ENCODE measurements around the gene PSORS1C1.

DNA sequence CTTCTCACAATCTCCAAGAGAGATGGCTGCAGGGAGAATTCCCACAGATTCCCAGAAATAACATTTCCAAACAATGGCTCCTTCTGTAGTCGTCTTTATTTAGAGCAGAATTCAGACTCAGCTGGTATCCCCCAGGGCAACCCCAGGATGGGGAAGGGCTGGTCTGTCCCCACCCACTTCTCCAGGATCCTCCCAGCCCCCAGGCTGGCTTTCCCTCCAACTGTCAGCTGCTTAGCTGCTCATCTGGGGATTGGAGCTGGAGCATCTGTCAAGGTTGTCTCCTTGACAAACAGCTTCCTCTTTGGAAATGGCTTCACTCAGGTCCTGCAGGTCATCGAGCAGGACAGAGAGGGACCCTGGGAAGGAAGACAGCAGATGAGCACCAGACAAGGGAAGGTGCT, 27.8 kb downstream of the PSORS1C1 start:
- TF ChIP-seq, protein P1, sequence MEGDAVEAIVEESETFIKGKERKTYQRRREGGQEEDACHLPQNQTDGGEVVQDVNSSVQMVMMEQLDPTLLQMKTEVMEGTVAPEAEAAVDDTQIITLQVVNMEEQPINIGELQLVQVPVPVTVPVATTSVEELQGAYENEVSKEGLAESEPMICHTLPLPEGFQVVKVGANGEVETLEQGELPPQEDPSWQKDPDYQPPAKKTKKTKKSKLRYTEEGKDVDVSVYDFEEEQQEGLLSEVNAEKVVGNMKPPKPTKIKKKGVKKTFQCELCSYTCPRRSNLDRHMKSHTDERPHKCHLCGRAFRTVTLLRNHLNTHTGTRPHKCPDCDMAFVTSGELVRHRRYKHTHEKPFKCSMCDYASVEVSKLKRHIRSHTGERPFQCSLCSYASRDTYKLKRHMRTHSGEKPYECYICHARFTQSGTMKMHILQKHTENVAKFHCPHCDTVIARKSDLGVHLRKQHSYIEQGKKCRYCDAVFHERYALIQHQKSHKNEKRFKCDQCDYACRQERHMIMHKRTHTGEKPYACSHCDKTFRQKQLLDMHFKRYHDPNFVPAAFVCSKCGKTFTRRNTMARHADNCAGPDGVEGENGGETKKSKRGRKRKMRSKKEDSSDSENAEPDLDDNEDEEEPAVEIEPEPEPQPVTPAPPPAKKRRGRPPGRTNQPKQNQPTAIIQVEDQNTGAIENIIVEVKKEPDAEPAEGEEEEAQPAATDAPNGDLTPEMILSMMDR (IDR thresholded peaks at IDR 0.05): no peak
- no peak for TF ChIP-seq POLR2A (IDR thresholded peaks at IDR 0.05)

Measured in ovary (tissue), 3 donors.